ENCODE results near the gene PCDHA10.

DNA sequence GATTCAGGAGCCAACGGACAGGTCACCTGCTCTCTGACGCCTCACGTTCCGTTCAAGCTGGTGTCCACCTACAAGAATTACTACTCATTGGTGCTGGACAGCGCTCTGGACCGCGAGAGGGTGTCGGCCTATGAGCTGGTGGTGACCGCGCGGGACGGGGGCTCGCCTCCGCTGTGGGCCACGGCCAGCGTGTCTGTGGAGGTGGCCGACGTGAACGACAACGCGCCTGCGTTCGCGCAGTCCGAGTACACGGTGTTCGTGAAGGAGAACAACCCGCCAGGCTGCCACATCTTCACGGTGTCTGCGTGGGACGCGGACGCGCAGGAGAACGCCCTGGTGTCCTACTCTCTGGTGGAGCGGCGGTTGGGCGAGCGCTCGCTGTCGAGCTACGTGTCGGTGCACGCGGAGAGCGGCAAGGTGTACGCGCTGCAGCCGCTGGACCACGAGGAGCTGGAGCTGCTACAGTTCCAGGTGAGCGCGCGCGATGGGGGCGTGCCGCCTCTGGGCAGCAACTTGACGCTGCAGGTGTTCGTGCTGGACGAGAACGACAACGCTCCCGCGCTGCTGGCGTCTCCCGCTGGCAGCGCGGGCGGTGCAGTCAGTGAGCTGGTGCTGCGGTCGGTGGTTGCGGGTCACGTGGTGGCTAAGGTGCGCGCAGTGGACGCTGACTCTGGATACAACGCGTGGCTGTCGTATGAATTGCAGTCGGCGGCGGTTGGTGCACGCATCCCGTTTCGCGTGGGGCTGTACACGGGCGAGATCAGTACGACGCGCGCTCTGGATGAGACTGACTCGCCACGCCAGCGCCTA, 1.7 kb downstream of the PCDHA10 start:
- TF ChIP-seq, protein P1, sequence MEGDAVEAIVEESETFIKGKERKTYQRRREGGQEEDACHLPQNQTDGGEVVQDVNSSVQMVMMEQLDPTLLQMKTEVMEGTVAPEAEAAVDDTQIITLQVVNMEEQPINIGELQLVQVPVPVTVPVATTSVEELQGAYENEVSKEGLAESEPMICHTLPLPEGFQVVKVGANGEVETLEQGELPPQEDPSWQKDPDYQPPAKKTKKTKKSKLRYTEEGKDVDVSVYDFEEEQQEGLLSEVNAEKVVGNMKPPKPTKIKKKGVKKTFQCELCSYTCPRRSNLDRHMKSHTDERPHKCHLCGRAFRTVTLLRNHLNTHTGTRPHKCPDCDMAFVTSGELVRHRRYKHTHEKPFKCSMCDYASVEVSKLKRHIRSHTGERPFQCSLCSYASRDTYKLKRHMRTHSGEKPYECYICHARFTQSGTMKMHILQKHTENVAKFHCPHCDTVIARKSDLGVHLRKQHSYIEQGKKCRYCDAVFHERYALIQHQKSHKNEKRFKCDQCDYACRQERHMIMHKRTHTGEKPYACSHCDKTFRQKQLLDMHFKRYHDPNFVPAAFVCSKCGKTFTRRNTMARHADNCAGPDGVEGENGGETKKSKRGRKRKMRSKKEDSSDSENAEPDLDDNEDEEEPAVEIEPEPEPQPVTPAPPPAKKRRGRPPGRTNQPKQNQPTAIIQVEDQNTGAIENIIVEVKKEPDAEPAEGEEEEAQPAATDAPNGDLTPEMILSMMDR (IDR thresholded peaks at IDR 0.05; ENCODE audit: low read length), result no peak
- no peak for TF ChIP-seq EZH2 (optimal IDR thresholded peaks at IDR 0.05; ENCODE audit: low read depth, low read length)
- no peak for TF ChIP-seq EZH2phosphoT487 (IDR thresholded peaks at IDR 0.05; ENCODE audit: low read length)

Measured in MM.1S (cell line).